ENCODE results near the gene FBXO4.

Gene FBXO4

DNA sequence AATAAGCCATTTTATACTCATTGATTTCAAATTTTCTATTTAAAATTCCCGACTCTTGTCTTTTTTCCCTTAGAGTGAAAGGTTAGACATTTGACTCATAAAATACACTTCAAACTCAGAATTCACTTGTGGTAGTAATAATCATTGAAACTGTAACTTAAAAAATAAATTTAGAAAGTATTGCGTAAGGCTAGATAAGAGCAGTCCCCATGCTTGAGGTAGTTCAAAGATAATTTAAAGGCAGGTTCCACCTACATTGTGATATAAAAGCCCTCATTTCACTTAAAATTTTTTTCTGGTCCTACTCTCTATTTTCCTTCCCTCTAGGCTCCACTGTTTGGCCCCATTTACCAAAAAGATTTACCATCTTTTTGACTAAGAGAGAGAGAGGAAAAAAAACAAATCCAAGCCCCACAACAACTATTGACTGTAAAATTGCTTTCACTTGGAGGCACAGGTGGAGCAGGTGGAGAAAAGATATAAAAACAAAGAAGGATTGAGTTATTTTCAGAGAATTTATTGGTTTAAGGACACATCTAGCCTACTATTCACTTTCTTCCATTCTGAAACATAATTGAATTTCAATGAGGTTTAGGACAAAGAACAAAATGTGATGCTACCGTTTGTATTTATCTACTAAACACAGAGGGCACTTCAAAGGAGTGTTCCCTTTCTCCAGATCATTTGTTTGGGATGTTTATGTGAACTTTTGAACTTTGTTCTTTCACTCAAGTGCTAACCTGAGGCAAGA lies 61.0 kb downstream of the FBXO4 start:
- no peak for DNase-seq

All from kidney glomerular epithelial cell (primary cell).